K562 (cell line): Measurements from ENCODE around the gene TOMM6. TPM values are rescaled to one million over a fixed set of nuclear protein-coding genes. Genes with fewer than 3 reads are reported as not detected.

ENCODE experiments used
- FOXA3 ChIP-seq, 2 experiments: fragments of 450-650 bp in 1 of 2; sonication (generic) in 1 of 2; formaldehyde crosslinking; IDR thresholded peaks in 1 of 2; conservative IDR thresholded peaks in 1 of 2; 2 replicates each; pipeline versions ENCODE4 v1.4.0 to v1.8.0; 2020 to 2022; ENCODE audit warnings: mild to moderate bottlenecking in 2 of 2, missing genetic modification reagents in 1 of 2
- ILF3 ChIP-seq: fragments of 450-650 bp; IDR thresholded peaks from 2 replicates; pipeline ENCODE4 v1.6.1; 2018; ENCODE audit warnings: antibody characterized with exemption, mild to moderate bottlenecking, moderate library complexity, borderline replicate concordance
- KAT2B ChIP-seq: IDR thresholded peaks from one replicate; pipeline ENCODE4 v1.6.1; 2012; ENCODE audit warnings: low read depth, mild to moderate bottlenecking, control low read depth, inconsistent platforms, low read length, moderate library complexity
- KAT7 ChIP-seq: sonication (generic); formaldehyde crosslinking; IDR thresholded peaks from 2 replicates; pipeline ENCODE4 v1.8.0; 2022; ENCODE audit warnings: missing genetic modification reagents, mild to moderate bottlenecking, borderline replicate concordance
- KLF1 ChIP-seq: fragments of 450-650 bp; IDR thresholded peaks from 2 replicates; pipeline ENCODE4 v1.6.1; 2016; ENCODE audit warnings: missing genetic modification characterization, missing compliant biosample characterization
- MXD1 ChIP-seq: fragments of 250-450 bp; sonication (Bioruptor Pico); IDR thresholded peaks from 2 replicates; pipeline ENCODE4 v1.8.0; 2021; ENCODE audit warnings: borderline replicate concordance, mild to moderate bottlenecking, moderate library complexity; ENCODE audit not compliant: poor library complexity, severe bottlenecking
- NR1H2 ChIP-seq: sonication (generic); formaldehyde crosslinking; IDR thresholded peaks from 2 replicates; pipeline ENCODE4 v1.4.0; 2020; ENCODE audit warnings: mild to moderate bottlenecking, missing genetic modification reagents
- NR2C1 ChIP-seq, 2 experiments: fragments of 450-650 bp; IDR thresholded peaks; 2 replicates each; pipeline ENCODE4 v1.6.1; 2017; ENCODE audit warnings: mild to moderate bottlenecking in 2 of 2, antibody characterized with exemption in 1 of 2, inconsistent platforms in 1 of 2, missing compliant biosample characterization in 1 of 2, missing genetic modification characterization in 1 of 2
- PML ChIP-seq: IDR thresholded peaks from 2 replicates; pipeline ENCODE4 v1.6.1; 2012; ENCODE audit warnings: low read length, inconsistent platforms
- PTBP1 ChIP-seq: fragments of 200-400 bp; formaldehyde crosslinking; IDR thresholded peaks from 2 replicates; pipeline ENCODE4 v1.6.1; 2017; ENCODE audit warnings: low read depth, low read length
- SAP30 ChIP-seq: fragments of 200-600 bp; sonication (generic); IDR thresholded peaks from 2 replicates; pipeline ENCODE4 v1.6.1; 2012; ENCODE audit warnings: borderline replicate concordance, low read depth, mild to moderate bottlenecking, moderate library complexity, low read length, control low read depth, inconsistent platforms; ENCODE audit not compliant: insufficient read depth, poor library complexity, severe bottlenecking
- STAT5A ChIP-seq: IDR thresholded peaks from 2 replicates; pipeline ENCODE4 v1.6.1; 2012; ENCODE audit warnings: low read length, inconsistent platforms, borderline replicate concordance
- ZBTB17 ChIP-seq: fragments of 450-650 bp; formaldehyde crosslinking; IDR thresholded peaks from 2 replicates; pipeline ENCODE4 v1.4.0; 2020; ENCODE audit warnings: mild to moderate bottlenecking
- ZNF146 ChIP-seq: IDR thresholded peaks from one replicate; pipeline ENCODE4 v1.6.1; 2018; ENCODE audit warnings: missing compliant biosample characterization; ENCODE audit not compliant: unreplicated experiment
- ZNF277 ChIP-seq: fragments of 250-450 bp; sonication (Bioruptor Pico); IDR thresholded peaks from 2 replicates; pipeline ENCODE4 v1.8.0; 2022; ENCODE audit warnings: inconsistent platforms, mild to moderate bottlenecking, moderate library complexity, borderline replicate concordance
- ZNF431 ChIP-seq: sonication (generic); formaldehyde crosslinking; IDR thresholded peaks from 2 replicates; pipeline ENCODE4 v1.8.0; 2022; ENCODE audit warnings: mild to moderate bottlenecking, missing genetic modification reagents
- ZNF57 ChIP-seq: fragments of 450-650 bp; formaldehyde crosslinking; IDR thresholded peaks from 2 replicates; pipeline ENCODE4 v1.4.0; 2020; ENCODE audit warnings: mild to moderate bottlenecking, moderate library complexity
- polyA plus RNA-seq, 8 experiments: library from polyadenylated mRNA; depleted of rRNA in 4 of 8; stranded (reverse) in 5 of 8; unstranded in 3 of 8; fragments of >200 nt; fragmentation: Nextera tagmentation in 2 of 8; fragmentation: Illumina TruSeq in 1 of 8; extraction: Ambion mirVana in 2 of 8; extraction: Trizol in 1 of 8; gene quantifications; 2 replicates each; pipeline versions ENCODE4 v1.2.1 to v1.2.3, GENCODE V29; 2011 to 2014; ENCODE audit warnings: inconsistent platforms in 1 of 8, missing spikeins in 1 of 8
- total RNA-seq, 7 experiments: library from RNA; depleted of rRNA in 6 of 7; stranded (reverse); fragments of >200 nt in 6 of 7; fragmentation: Illumina TruSeq in 2 of 7; extraction: Trizol in 2 of 7; gene quantifications; 2 replicates each; pipeline versions ENCODE4 v1.2.1 to v1.2.3, GENCODE V29; 2011 to 2021; ENCODE audit warnings: low replicate concordance in 1 of 7
- TF ChIP-seq, protein P1 (sequence below): fragments of 450-650 bp; conservative IDR thresholded peaks from 2 replicates; pipeline ENCODE4 v1.6.1; 2016; ENCODE audit warnings: missing genetic modification characterization, low read depth, mild to moderate bottlenecking, missing compliant biosample characterization, moderate library complexity
- TF ChIP-seq, protein P2 (sequence below): fragments of 450-650 bp; IDR thresholded peaks from 2 replicates; pipeline ENCODE4 v1.6.1; 2017; ENCODE audit warnings: mild to moderate bottlenecking, moderate library complexity
- TF ChIP-seq, protein P3 (sequence below): fragments of 450-650 bp; IDR thresholded peaks from 2 replicates; pipeline ENCODE4 v1.6.1; 2018; ENCODE audit warnings: mild to moderate bottlenecking, low read depth; ENCODE audit not compliant: partially characterized antibody

TOMM6 gene
- total and polyA plus RNA-seq, 9 of the 15 experiments (the other 6 are each of a cell fraction or from before 2014, with no cell fraction given) = 380 to 2,097 (median 1,065) TPM

DNA sequence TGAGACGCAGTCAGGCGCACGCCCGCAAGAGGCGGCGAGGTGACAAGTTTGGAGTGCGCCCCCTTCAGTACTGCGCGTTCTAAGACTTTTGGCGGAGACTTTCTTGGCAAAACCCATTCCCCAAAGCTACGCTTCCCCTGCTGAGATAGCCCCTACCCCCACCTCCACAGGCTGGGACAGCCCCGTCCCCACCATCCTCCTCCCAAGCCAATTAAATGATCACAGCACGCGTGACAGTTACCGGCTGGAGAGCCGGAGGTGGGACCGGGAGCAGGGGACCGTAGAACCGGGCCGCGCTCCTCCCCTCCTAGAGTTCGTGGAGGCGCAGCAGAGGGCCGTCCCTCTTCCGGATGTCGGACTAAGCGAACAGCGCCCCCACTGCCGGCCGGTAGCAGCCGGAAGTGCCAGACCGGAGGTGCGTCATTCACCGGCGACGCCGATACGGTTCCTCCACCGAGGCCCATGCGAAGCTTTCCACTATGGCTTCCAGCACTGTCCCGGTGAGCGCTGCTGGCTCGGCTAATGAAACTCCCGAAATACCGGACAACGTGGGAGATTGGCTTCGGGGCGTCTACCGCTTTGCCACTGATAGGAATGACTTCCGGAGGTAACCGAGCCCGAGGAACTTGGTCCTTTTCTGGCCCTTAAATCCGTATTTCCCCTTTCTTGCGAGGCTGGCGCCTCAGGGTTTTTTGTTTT, at the start of gene TOMM6 (continued):
- TF ChIP-seq, protein P1, sequence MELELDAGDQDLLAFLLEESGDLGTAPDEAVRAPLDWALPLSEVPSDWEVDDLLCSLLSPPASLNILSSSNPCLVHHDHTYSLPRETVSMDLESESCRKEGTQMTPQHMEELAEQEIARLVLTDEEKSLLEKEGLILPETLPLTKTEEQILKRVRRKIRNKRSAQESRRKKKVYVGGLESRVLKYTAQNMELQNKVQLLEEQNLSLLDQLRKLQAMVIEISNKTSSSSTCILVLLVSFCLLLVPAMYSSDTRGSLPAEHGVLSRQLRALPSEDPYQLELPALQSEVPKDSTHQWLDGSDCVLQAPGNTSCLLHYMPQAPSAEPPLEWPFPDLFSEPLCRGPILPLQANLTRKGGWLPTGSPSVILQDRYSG (tag) = 0 out of 2 replicates have a peak, but pooled peaks have one; percentile 46
- TF ChIP-seq PTBP1 (0 out of 2 replicates have a peak, but pooled peaks have one; percentile 54), SAP30 (peak; percentile 90), KLF1 (peak; percentile 71), NR2C1 (IDR thresholded peaks at IDR 0.05) (peak; percentile 70), NR2C1 (tag; IDR thresholded peaks at IDR 0.05) (peak; percentile 78), ILF3 (no peak), ZNF57 (CRISPR knock-in tag) (no peak), MXD1 (CRISPR knock-in tag) (peak; percentile 90), ZBTB17 (CRISPR knock-in tag) (0 out of 2 replicates have a peak, but pooled peaks have one; percentile 9), ZNF431 (CRISPR knock-in tag) (peak; percentile 68; the same call in 1 of the 2 replicates), FOXA3 (CRISPR knock-in tag; conservative IDR thresholded peaks at IDR 0.05 in 1 of 2, IDR thresholded peaks at IDR 0.05 in 1 of 2) (no peak), ZNF146 (CRISPR knock-in tag) (no peak), PML (peak; percentile 90), KAT7 (peak; percentile 95), NR1H2 (peak; percentile 60; the same call in 1 of the 2 replicates), ZNF277 (CRISPR knock-in tag) (no peak), KAT2B (peak; percentile 96), STAT5A (peak; percentile 30; the same call in 1 of the 2 replicates)
- TF ChIP-seq, protein P2, sequence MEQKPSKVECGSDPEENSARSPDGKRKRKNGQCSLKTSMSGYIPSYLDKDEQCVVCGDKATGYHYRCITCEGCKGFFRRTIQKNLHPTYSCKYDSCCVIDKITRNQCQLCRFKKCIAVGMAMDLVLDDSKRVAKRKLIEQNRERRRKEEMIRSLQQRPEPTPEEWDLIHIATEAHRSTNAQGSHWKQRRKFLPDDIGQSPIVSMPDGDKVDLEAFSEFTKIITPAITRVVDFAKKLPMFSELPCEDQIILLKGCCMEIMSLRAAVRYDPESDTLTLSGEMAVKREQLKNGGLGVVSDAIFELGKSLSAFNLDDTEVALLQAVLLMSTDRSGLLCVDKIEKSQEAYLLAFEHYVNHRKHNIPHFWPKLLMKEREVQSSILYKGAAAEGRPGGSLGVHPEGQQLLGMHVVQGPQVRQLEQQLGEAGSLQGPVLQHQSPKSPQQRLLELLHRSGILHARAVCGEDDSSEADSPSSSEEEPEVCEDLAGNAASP = no peak
- TF ChIP-seq, protein P3, sequence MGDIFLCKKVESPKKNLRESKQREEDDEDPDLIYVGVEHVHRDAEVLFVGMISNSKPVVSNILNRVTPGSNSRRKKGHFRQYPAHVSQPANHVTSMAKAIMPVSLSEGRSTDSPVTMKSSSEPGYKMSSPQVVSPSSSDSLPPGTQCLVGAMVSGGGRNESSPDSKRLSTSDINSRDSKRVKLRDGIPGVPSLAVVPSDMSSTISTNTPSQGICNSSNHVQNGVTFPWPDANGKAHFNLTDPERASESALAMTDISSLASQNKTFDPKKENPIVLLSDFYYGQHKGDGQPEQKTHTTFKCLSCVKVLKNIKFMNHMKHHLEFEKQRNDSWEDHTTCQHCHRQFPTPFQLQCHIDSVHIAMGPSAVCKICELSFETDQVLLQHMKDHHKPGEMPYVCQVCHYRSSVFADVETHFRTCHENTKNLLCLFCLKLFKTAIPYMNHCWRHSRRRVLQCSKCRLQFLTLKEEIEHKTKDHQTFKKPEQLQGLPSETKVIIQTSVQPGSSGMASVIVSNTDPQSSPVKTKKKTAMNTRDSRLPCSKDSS = no peak
